Tibial nerve (tissue), 3 donors: ENCODE results near the gene RTP2.

ENCODE experiments used
- CTCF ChIP-seq, 5 experiments: fragments of 200-600 bp in 3 of 5; fragments of 450-650 bp in 2 of 5; sonication (generic) in 3 of 5; IDR thresholded peaks; one replicate each; pipeline ENCODE4 v1.5.1; 2016 to 2019; ENCODE audit warnings: antibody characterized with exemption in 5 of 5, mild to moderate bottlenecking in 3 of 5, moderate library complexity in 2 of 5
- POLR2A ChIP-seq, 2 donors: fragments of 450-650 bp; IDR thresholded peaks; one replicate each; pipeline ENCODE4 v1.6.1; 2017; ENCODE audit warnings: antibody characterized with exemption in 2 of 2, mild to moderate bottlenecking in 2 of 2, moderate library complexity in 2 of 2

- no peak for TF ChIP-seq CTCF (IDR thresholded peaks at IDR 0.05)
- no peak for TF ChIP-seq POLR2A (IDR thresholded peaks at IDR 0.05)
These were observed 27.2 kb upstream of the RTP2 start for GRCh38 chr3:187729598-187729997.
